Dedifferentiated amniotic fluid mesenchymal stem cell (primary cell): Measurements from ENCODE around the gene EEF1A1.
"Not testable (repeated sequence)": the region's sequence is repeated elsewhere in the genome, so short reads cannot be mapped to it uniquely, and the experiment has no call there.

Experiments used
- DNase-seq: peaks from one replicate; pipeline ENCODE4 v3.0.0-alpha.2; 2016; ENCODE audit errors: extremely low spot score

Gene EEF1A1

GRCh38 chr6:73520688-73521350, at the start of gene EEF1A1:
EEF1A1 (minus strand) TSS chr6:73521032; CDS start chr6:73520026, 1,006 bp downstream.
- peak; percentile 100 for DNase-seq

DNA sequence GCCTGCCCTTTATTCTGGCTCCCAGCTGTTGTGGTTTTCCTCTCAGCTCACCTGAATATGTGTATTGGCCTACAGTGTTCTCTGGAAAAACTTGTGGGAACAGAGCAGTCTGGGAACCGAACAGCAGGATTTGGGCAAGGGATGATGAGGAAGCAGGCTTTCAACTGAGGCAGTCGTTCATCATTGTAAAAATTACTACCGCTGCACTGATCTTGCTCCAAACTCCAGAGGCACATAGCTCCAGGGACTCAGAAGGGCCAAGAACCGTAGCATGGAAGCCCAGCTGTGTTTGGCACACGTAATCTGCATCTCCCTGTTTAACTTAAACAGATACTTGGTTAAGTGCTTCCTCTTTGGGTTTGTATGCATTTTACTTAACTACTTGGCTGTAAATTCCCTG, 48.3 kb upstream of the EEF1A1 start:
- no peak for DNase-seq

GRCh38 chr6:73566954-73567591, 46.2 kb upstream of the EEF1A1 start:
- no peak for DNase-seq

DNA sequence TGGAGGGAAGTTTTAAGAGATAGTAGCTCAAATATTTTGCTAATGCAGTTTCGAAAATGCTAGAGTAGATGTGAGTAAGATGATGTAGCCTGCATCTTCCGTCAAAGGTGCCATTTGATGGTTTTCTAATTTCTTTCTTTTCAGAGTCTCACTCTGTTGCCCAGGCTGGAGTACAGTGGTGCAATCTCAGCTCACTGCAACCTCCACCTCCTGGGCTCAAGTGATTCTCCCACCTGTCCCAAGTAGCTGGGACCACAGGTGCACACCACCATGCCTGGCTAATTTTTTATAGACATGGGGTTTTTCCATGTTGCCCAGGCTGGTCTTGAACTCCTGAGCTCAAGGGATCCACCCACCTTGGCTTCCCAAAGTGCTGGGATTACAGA, 45.6 kb upstream of the EEF1A1 start:
- DNase-seq: not testable (repeated sequence)

GRCh38 chr6:73565767-73566485, 45.1 kb upstream of the EEF1A1 start:
- DNase-seq: no peak

- DNase-seq: no peak
Measured at GRCh38 chr6:73564578-73565345, 43.9 kb upstream of the EEF1A1 start.

GRCh38 chr6:73562558-73562957, 41.7 kb upstream of the EEF1A1 start:
- DNase-seq: no peak

GRCh38 chr6:73560853-73561407, 40.1 kb upstream of the EEF1A1 start:
- DNase-seq: no peak

- no peak for DNase-seq
Measured at GRCh38 chr6:73560182-73560732, 39.4 kb upstream of the EEF1A1 start.

- not testable (repeated sequence) for DNase-seq
Measured at GRCh38 chr6:73559399-73559794, 38.6 kb upstream of the EEF1A1 start.

DNA sequence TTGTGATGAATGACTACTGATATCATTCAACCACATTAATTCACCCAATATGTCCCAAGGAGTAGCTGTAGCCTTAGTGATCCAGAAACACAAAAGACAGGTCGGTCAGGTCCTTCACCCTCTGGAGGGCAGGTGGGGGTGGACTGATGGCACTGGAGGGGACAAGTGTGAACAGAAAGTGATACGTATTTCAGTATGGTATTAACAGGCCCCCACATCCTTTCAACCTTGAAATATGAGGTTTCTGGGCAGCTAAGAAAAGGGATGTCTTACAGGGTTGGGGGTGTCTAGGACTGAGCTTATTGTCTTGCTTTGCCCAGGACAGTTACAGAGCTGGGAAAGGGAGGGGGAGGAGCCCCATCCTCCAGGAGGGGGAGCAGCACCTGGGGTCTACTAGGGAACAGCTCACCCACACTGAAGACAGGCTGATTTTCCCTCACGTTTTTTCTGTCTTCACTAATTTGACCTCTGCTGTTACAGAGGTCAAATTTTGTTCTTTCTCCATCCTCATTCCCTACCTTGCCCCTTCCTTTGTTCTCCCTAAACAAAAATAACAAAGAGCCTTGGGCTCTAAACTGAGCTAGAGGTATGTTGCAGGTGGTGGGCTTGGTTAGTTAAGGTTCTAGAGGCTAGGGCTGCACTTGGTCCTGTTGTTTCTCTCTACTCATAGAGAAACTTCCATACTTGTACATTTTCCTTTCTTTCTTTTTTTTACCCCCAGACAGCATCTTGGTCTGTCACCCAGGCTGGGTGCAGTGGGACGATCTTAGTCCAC, 38.0 kb upstream of the EEF1A1 start:
- DNase-seq: no peak

GRCh38 chr6:73556836-73557235, 36.0 kb upstream of the EEF1A1 start:
- no peak for DNase-seq

DNA sequence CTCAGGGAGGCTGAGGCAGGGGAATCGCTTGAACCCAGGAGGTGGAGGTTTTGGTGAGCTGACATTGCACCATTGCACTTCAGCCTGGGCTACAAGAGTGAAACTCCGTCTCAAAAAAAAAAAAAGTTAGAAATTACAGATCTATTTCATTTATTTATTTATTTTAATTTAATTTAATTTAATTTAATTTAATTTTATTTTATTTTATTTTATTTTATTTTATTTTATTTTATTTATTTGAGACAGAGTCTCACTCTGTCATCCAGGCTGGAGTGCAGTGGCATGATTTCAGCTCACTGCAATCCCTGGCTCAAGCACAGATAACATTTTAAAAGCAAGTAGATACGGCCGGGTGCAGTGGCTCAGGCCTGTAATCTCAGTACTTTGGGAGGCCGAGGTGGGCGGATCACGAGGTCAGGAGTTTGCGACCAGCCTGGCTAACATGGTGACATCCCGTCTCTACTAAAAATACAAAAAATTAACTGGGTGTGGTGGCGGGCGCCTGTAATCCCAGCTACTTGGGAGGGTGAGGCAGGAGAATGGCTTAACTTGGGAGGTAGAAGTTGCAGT, 34.6 kb upstream of the EEF1A1 start:
- DNase-seq: not testable (repeated sequence)

GRCh38 chr6:73551115-73551514, 30.3 kb upstream of the EEF1A1 start:
- not testable (repeated sequence) for DNase-seq

DNA sequence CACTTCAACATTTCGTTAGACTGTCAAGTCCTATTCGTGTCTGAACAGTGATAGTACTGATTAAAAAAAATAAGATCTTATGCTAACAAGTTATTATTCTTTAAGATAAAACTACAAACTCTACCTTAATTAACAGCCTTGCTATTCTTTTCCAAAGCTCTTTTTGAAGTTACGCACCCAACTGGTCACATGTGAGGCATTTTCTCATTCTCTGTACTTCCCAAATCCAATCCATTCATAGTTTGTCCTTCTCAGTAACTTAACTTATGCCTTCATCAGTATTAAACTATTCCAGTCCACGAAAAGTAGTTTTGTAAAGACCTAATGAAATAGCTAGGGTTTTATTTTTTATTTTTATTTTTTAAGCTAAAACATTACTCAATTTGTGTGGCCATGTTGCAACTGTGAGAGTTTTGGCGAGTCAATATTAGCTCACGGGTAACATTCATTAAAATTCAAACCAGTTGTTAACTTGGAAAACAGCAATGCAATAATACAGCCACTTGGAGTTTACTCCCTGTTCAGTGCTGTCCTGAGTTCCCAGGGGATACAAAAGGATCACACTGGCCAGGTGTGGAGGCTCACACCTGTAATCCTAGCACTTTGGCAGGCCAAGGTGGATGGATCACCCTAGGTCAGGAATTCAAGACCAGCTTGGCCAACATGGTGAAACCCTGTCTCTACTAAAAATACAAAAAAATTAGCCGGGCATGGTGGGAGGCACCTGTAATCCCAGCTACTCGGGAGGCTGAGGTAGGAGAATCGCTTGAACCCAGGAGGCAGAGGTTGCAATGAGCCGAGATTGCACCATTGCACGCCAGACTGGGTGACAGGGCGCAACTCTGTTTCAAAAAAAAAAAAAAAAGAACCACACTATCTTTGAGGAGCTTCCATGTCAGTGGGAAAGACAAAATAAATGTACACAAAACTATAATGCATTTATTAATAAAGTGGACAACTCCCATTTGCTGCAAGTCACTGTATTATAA, 27.9 kb upstream of the EEF1A1 start:
- no peak for DNase-seq

- no peak for DNase-seq
Measured at GRCh38 chr6:73547036-73547435, 26.2 kb upstream of the EEF1A1 start.

DNA sequence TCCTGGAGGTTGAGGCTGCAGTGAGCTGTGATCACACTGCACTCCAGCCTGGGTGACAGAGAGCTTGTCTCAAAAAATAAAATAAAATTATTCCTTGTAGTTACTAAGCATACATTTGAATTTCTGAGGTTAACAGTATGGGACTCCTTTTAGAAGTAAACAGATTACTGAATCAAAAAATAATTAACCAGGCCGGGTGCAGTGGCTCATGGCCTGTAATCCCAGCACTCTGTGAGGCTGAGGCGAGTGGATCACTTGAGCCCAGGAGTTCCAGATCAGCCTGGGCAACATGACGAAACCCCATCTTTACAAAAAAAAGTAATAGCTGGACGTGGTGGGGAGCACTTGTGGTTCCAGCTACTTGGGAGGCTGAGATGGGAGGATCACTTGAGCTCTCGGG, 22.1 kb upstream of the EEF1A1 start:
- no peak for DNase-seq

GRCh38 chr6:73542481-73542880, 21.6 kb upstream of the EEF1A1 start:
- not testable (repeated sequence) for DNase-seq

GRCh38 chr6:73538116-73538779, 17.4 kb upstream of the EEF1A1 start:
- DNase-seq: no peak
